Mammary epithelial cell (primary cell): ENCODE measurements around the gene TMEM59L.

Source experiments
- CTCF ChIP-seq, 2 donors: IDR thresholded peaks in 1 of 2; conservative IDR thresholded peaks in 1 of 2; 2 replicates each; pipeline ENCODE4 v1.5.1; 2011 to 2012; ENCODE audit warnings: inconsistent platforms in 2 of 2, low read length in 2 of 2, mild to moderate bottlenecking in 2 of 2, control low read depth in 1 of 2, low read depth in 1 of 2; ENCODE audit not compliant: insufficient read depth in 1 of 2; ENCODE audit errors: extremely low read depth in 1 of 2
- EZH2 ChIP-seq: IDR thresholded peaks from 2 replicates; pipeline ENCODE4 v1.6.1; 2012; ENCODE audit warnings: low read length, inconsistent platforms, borderline replicate concordance

GRCh38 chr19:18651300-18651699, 38.6 kb downstream of the TMEM59L start:
- no peak for TF ChIP-seq CTCF (conservative IDR thresholded peaks at IDR 0.05 in 1 of 2, IDR thresholded peaks at IDR 0.05 in 1 of 2; ENCODE audit: extremely low read depth in 1 of 2, insufficient read depth in 1 of 2, low read depth in 1 of 2, low read length in 2 of 2)
- TF ChIP-seq EZH2, result no peak
